ENCODE results near the gene HCFC1R1. TPM values are rescaled to one million over a fixed set of nuclear protein-coding genes. Genes with fewer than 3 reads are reported as not detected.
A peak's percentile ranks its signal among the peaks of the same experiment; 100 is the strongest.

HCFC1R1 gene
- total and polyA plus RNA-seq, 2 of the 8 experiments (the other 6 are each of a cell fraction or from before 2014, with no cell fraction given): 72.7 to 138 TPM

GRCh38 chr16:3030222-3031212 lies 6.8 kb upstream of the HCFC1R1 start:
- H3K27ac ChIP-seq (ENCODE audit: low read depth, low read length): no peak overlapping the region
- H3K27me3 ChIP-seq (replicated peaks in 1 of 4; ENCODE audit: control insufficient read depth in 3 of 4, extremely low read depth in 1 of 4, insufficient read depth in 3 of 4, low read length in 3 of 4): 0 out of 7 replicates have a peak, but pooled peaks cover 0 to 2% (median 0%) of the 10 kb centered on the region in 4 experiments
- POLR2A ChIA-PET (ENCODE audit: partially characterized antibody): interaction anchor here (0.7 to 35.7 kb wide), 9 partner anchors 2 to 102 kb away, joined by 3 to 1808 read pairs (median 61); partner anchors contain the start of genes BICDL2, CLDN6, CLDN9 and HCFC1R1
- H2AFZ ChIP-seq (ENCODE audit: low read length): no peak overlapping the region
- H3K4me3 ChIP-seq (ENCODE audit: extremely low read depth in 1 of 4, insufficient read depth in 2 of 4, low read depth in 3 of 4, low read length in 4 of 4): no peak overlapping the region
- H2BK12ac ChIP-seq (ENCODE audit: low read depth, low read length): no peak overlapping the region
- 0 out of 2 replicates have a peak overlapping the region, but pooled peaks have one; percentile 48 for H2BK20ac ChIP-seq (ENCODE audit: low read length)
- no peaks in the 10 kb centered on the region for H3K23me2 ChIP-seq (ENCODE audit: low read depth, low read length)
- H3K23ac ChIP-seq (ENCODE audit: insufficient read length): no peak overlapping the region
- H3K14ac ChIP-seq (ENCODE audit: insufficient read length): no peak overlapping the region
- H3K9me3 ChIP-seq (ENCODE audit: insufficient read depth in 2 of 2, low read depth in 1 of 2, low read length in 1 of 2): no peaks in the 10 kb centered on the region
- FAIRE-seq: no peak
- H3K56ac ChIP-seq (replicated peaks; ENCODE audit: insufficient read length, low read depth, low read length): no peak overlapping the region
- H3K9ac ChIP-seq (replicated peaks in 1 of 4; ENCODE audit: extremely low read depth in 1 of 4, low read depth in 3 of 4, low read length in 3 of 4): no peak overlapping the region
- H2BK15ac ChIP-seq (ENCODE audit: low read length): no peak overlapping the region
- no peak overlapping the region for H2BK120ac ChIP-seq (replicated peaks; ENCODE audit: low read depth, low read length)
- DNase-seq (ENCODE audit: low read depth in 1 of 2, low spot score in 2 of 2): peak in 1 of 2 experiments; percentile 40
- H2BK5ac ChIP-seq (ENCODE audit: low read depth, low read length): no peak overlapping the region
- TF ChIP-seq SIRT6 (IDR thresholded peaks at IDR 0.05; ENCODE audit: low read length) (no peak), ASH2L (IDR thresholded peaks at IDR 0.05; ENCODE audit: low read length) (no peak), SIN3A (conservative IDR thresholded peaks at IDR 0.05 in 1 of 2, IDR thresholded peaks at IDR 0.05 in 1 of 2; ENCODE audit: low read depth in 1 of 2, low read length in 2 of 2) (no peak)
- no peak overlapping the region for H3K4ac ChIP-seq (replicated peaks; ENCODE audit: insufficient read length, low read depth, low read length)
- 93% methylated on average over 29 of the region's 33 CpGs; no CpG with 5 or more reads in 1 of the 2 experiments for WGBS, 2 experiments (ENCODE audit: extremely low coverage in 1 of 2, insufficient coverage in 1 of 2, insufficient read length in 1 of 2, insufficient replicate concordance in 2 of 2, low coverage in 1 of 2, low lambda C conversion rate in 2 of 2, missing lambda C conversion rate in 1 of 2)
- peaks cover 10 to 34% of the 10 kb centered on the region in 2 experiments for H4K20me1 ChIP-seq (replicated peaks in 1 of 2; ENCODE audit: control insufficient read depth in 1 of 2, insufficient read depth in 2 of 2, low read length in 2 of 2)
- no peak overlapping the region for H3K18ac ChIP-seq (ENCODE audit: extremely low read depth, low read length)
- H3K4me1 ChIP-seq (replicated peaks in 1 of 4; ENCODE audit: control insufficient read depth in 3 of 4, insufficient read depth in 4 of 4, low read length in 3 of 4): peaks cover 0 to 11% (median 8%) of the 10 kb centered on the region in 4 experiments; a peak in 6 of 7 replicates
- no peak overlapping the region for H4K91ac ChIP-seq (replicated peaks; ENCODE audit: insufficient read length, low read length)
- CTCF ChIA-PET (ENCODE audit: partially characterized antibody): interaction anchor here (0.6 to 23.8 kb wide), 29 partner anchors 11 to 1366 kb away, joined by 3 to 639 read pairs (median 9); partner anchors contain the start of genes CLDN6, CLDN9, HCFC1R1 and KREMEN2
- H3K79me2 ChIP-seq (ENCODE audit: control insufficient read depth in 1 of 2, insufficient read depth in 2 of 2, low read length in 2 of 2): no peaks in the 10 kb centered on the region
- H2AK5ac ChIP-seq (ENCODE audit: low read depth, low read length): no peak overlapping the region
- H3K36me3 ChIP-seq (ENCODE audit: control insufficient read depth in 2 of 4, insufficient read depth in 4 of 4, low read length in 3 of 4): peaks cover 0 to 21% (median 9%) of the 10 kb centered on the region in 4 experiments; a peak in 7 of 8 replicates
- H3K4me2 ChIP-seq (ENCODE audit: insufficient read depth in 1 of 2, low read depth in 2 of 2, low read length in 2 of 2): no peak overlapping the region
- H3K79me1 ChIP-seq (ENCODE audit: low read depth, low read length): 0 out of 2 replicates have a peak, but pooled peaks cover 1% of the 10 kb centered on the region
- no peak overlapping the region; the same call in 1 of the 2 replicates for H4K8ac ChIP-seq (ENCODE audit: extremely low read depth, insufficient read depth, low read length)
- H4K5ac ChIP-seq (ENCODE audit: insufficient read length, low read depth, low read length): no peak overlapping the region

Measured in H1 (cell line).